Measurements from ENCODE around the gene ATG4C.

DNA sequence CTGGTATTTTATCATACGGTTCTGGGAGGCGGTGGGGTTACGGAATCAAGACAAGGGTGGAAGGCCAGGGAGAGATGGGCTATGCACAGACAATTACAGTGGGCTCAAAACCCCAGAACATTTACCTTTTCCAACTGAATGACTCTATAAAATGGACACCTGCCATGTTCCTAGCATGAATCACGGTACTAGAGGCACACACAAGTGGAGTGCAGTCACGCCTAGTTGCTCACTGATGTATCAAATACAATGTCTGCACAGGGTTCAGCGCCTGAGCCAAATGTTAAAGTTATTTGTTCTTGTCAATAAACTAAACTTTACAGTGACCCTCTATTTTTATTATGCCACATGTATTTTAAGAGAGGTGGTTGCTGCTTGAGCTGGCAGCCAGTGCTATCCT is 121.4 kb downstream of the ATG4C start:
- TF ChIP-seq, protein P1, sequence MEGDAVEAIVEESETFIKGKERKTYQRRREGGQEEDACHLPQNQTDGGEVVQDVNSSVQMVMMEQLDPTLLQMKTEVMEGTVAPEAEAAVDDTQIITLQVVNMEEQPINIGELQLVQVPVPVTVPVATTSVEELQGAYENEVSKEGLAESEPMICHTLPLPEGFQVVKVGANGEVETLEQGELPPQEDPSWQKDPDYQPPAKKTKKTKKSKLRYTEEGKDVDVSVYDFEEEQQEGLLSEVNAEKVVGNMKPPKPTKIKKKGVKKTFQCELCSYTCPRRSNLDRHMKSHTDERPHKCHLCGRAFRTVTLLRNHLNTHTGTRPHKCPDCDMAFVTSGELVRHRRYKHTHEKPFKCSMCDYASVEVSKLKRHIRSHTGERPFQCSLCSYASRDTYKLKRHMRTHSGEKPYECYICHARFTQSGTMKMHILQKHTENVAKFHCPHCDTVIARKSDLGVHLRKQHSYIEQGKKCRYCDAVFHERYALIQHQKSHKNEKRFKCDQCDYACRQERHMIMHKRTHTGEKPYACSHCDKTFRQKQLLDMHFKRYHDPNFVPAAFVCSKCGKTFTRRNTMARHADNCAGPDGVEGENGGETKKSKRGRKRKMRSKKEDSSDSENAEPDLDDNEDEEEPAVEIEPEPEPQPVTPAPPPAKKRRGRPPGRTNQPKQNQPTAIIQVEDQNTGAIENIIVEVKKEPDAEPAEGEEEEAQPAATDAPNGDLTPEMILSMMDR (IDR thresholded peaks at IDR 0.05) = no peak
- TF ChIP-seq POLR2AphosphoS5 (IDR thresholded peaks at IDR 0.05) = no peak

Data from breast epithelium (tissue), 3 donors.